D341Med (cell line): ENCODE data around the gene GXYLT2.
"Not testable (repeated sequence)": the region's sequence is repeated elsewhere in the genome, so short reads cannot be mapped to it uniquely, and the experiment has no call there.

Experiments
- DNase-seq: peaks from one replicate; pipeline ENCODE4 v3.0.0; 2012; ENCODE audit warnings: low spot score

Gene GXYLT2

DNA sequence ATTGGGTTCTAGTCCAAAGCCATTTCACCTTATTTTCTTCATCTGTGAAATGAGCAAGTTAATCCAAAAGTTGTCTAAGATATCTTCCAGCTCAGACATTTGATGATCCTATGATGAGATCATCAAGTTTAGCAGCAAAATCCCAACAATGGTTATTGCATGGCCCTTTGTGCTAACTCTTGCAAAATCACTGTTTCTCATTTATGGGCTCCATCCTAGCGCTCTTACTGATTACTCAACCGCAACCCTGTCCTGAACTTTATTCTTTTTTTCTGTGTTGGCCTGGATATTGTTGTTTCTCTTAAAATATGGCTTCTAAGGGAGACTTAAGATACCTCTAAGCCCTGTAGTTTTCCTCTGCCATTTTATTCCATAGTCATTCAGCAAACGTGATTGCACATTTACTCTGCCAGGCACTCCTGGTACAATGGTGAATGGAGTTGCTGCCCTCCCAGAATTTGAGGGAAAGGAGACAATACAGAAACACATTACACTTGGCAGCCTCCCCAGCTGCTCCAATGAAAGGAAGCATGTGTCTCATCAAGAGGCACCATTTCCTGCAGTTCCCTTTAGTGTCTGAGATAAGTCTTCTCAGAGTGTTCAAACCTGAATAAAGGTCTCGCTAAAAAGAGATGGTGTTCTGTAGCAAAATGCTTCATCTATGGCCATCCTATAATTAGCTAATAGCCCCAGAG is 4.4 kb downstream of the GXYLT2 start:
- no peak for DNase-seq

GRCh38 chr3:72892870-72893269 is 5.0 kb downstream of the GXYLT2 start:
- DNase-seq: no peak

GRCh38 chr3:72894976-72895552 is 7.2 kb downstream of the GXYLT2 start:
- no peak for DNase-seq

GRCh38 chr3:72896996-72897757 is 9.3 kb downstream of the GXYLT2 start:
- DNase-seq: no peak

- DNase-seq: no peak
Observed at GRCh38 chr3:72897758-72898007, 9.8 kb downstream of the GXYLT2 start.

DNA sequence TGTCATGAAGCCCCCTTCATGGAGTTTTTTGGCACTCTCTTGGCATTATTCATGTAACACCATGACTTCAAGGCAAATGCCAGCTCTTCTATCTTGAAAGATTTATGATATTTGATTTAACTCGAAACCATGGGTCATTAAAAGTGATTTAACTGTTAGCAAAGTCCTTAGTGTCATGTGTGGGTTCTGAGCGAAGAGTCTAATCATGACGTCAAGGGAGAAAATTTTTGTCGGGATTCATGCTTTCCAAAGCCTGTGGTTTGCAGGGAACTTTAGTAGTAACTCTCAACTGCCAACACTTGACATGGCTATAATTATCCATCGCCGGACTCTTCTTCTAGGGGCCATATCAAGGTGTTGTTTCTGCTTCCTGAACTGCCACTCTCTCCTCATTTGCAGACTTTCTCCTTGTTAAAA is 11.5 kb downstream of the GXYLT2 start:
- no peak for DNase-seq

DNA sequence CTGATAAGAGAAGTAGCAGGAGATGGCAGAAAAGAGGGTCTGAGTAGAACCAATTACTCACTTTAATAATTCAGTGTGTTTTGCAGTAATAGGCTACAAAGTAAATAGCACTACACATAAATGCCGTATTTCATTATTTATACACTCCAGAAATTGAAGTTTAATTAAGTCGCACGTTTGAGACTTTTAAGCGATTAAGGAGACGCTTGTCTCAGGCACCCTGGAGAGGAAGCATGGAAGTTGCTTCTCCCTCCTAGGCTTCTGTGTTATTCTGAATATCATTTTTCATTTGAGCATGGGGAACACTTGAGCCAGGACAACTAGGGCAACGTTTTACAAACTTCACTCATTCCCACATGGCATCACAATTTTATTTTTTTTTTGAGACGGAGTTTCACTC is 12.2 kb downstream of the GXYLT2 start:
- no peak for DNase-seq

- no peak for DNase-seq
Observed at GRCh38 chr3:72901840-72902239, 14.0 kb downstream of the GXYLT2 start.

GRCh38 chr3:72903004-72903403 is 15.2 kb downstream of the GXYLT2 start:
- no peak for DNase-seq

- DNase-seq: no peak
Observed at GRCh38 chr3:72904163-72904562, 16.3 kb downstream of the GXYLT2 start.

DNA sequence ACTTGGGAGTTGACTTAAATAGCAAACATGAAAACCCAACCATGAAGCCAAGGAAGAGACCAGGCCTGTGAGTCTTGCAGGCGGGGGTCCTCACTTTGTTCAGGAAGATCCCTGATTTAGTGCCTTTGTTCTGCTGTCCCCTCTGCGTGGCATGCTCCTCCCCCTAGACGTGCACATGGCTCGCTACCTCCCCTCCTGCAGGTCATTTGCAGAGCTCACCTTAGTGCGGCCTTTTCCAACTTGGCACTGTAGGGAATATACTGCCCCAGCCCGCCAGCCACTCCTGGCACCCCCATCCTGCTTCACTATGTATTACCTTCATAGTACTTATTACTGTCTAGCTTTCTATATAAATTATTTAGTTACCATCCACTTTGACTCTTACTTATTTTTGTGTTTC is 18.3 kb downstream of the GXYLT2 start:
- no peak for DNase-seq

DNA sequence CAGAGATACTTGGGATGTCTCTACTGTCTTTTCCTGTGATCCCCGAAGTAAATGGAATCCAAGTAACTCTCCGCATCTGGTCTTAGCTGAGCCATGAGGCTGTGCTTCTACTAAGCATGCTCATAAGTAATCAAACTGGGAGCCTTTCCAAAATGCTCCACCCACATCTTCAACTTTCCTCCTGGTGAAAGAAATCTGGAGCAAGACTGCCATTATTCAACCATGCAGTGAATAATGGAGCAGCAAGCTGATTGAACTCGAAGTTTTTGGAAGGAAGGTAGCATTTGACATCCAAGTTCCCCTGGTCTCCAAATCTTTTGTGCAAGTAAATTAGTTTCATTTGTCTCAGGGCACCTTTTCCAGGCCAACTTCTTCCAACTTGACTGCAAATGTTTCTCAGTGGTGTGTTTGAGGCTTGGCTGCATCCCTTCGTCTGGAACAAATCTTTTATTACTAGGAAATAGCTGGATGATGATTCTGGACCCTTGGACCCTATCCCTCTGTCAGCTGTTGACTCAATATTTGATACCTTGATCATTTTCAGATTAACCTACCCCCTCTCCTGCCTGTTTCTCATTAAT is 19.4 kb downstream of the GXYLT2 start:
- no peak for DNase-seq

- DNase-seq: no peak
Observed at GRCh38 chr3:72907731-72908620, 20.1 kb downstream of the GXYLT2 start.

- DNase-seq: no peak
Observed at GRCh38 chr3:72909591-72909990, 21.7 kb downstream of the GXYLT2 start.

DNA sequence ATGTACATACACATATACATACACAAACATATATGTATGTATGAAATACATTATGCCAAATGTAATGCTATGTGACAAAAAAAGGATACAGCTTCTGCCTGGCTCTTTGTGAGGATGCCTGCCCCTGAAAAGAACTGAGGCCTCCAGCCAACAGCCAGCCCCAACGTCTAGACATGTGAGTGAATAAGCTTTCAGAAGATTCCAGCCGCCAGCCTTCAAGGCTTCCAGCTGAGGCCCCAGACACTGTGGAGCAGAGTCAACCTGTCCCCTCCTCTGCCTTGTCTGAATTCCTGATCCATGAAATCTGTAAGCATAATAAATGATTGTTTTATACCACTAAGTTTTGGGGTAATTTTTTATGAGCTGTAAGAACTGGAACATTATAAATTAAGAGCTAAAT is 24.7 kb downstream of the GXYLT2 start:
- DNase-seq: no peak

- no peak for DNase-seq
Observed at GRCh38 chr3:72914383-72914782, 26.5 kb downstream of the GXYLT2 start.

DNA sequence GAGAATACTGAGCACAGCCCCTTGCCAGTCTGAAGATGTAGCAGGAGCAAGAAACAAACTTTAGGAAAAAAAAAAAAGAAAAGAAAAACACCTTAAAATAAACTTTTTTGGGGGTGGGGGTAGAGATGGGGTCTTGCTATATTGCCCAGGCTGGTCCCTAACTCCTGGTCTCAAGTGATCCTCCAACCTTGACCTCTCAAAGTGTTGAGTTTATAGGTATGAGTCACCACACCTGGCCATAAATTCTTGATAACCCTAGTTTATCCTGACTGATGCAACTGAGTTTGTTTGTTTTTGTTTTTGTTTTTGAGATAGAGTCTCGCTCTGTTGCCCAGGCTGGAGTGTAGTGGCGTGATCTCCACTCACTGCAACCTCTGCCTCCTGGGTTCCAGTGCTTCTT is 28.4 kb downstream of the GXYLT2 start:
- DNase-seq: no peak

DNA sequence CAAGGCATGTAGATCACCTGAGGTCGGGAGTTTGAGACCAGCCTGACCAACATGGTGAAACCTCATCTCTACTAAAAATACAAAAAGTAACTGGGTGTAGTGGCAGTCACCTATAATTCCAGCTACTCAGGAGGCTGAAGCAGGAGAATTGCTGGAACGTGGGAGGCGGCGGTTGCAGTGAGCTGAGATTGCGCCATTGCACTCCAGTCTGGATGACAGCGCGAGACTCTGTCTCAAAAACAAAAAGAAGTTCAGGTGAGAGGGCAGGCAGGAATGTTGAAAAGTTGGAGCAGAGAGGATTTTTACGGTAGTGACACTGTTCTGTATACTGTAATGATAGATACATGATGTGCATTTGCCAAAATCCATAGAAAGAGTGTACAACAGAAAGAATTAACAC is 31.7 kb downstream of the GXYLT2 start:
- DNase-seq: no peak

GRCh38 chr3:72924055-72924454 is 36.2 kb downstream of the GXYLT2 start:
- no peak for DNase-seq

DNA sequence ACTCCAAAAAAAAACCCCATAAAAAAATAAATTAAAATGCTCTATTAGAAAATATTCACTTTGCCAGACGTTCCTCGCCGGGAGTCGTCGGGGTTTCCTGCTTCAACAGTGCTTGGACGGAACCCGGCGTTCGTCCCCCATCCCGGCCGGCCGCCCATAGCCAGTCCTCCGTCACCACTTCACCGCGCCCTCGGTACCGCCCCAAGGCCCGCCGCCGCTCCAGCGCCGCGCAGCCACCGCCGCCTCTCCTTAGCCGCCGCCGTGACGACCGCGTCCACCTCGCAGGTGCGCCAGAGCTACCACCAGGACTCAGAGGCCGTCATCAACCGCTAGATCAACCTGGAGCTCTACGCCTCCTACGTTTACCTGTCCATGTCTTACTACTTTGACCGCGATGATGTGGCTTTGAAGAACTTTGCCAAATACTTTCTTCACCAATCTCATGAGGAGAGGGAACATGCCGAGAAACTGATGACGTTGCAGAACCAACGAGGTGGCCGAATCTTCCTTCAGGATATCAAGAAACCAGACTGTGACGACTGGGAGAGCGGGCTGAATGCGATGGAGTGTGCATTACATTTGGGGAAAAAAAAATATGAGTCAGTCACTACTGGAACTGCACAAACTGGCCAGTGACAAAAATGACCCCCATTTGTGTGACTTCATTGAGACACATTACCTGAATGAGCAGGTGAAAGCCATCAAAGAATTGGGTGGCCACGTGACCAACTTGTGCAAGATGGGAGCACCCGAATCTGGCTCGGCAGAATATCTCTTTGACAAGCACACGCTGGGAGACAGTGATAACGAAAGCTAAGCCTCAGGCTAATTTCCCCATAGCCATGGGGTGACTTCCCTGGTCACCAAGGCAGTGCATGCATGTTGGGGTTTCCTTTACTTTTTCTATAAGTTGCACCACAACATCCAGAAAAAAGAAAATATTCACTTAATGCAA is 41.2 kb downstream of the GXYLT2 start:
- not testable (repeated sequence) for DNase-seq

DNA sequence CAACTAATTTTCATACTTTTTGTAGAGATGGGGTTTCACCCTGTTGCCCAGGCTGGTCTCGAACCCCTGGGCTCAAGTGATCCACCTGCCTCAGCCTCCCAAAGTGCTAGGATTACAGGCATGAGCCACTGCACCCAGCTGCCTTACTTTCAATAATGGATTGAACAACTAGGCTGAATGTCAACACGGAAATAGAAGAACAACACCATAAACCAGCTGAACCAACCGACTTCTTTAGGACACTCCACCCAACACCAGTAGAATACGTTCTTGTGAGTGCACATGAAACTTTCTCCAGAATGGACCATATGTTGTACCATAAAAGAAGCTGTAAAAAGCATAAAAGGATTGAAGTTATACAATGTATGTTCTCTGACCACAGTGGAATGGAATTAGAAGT is 42.9 kb downstream of the GXYLT2 start:
- no peak for DNase-seq
